Activated CD4-positive, alpha-beta memory T cell treated with anti-CD3 and anti-CD28 coated beads, Interleukin-2, amount 10 ng/mL, durations not matched to agents 7 days and 5 days (primary cell): ENCODE measurements around the gene IL17RC. TPM values are rescaled to one million over a fixed set of nuclear protein-coding genes. Genes with fewer than 3 reads are reported as not detected.
"Not testable (repeated sequence)": the region's sequence is repeated elsewhere in the genome, so short reads cannot be mapped to it uniquely, and the experiment has no call there.

ENCODE experiments used
- CTCF ChIA-PET: fragments of 350-600 bp; sonication (Branson Sonifier 250); formaldehyde crosslinking; loops from one replicate; lab custom pipeline; 2021; ENCODE audit warnings: antibody characterized with exemption, inconsistent platforms; lab: Charles Lee
- POLR2A ChIA-PET: fragments of 350-600 bp; sonication (Branson Sonifier 250); formaldehyde crosslinking; loops from one replicate; lab custom pipeline; 2021; ENCODE audit warnings: antibody characterized with exemption; lab: Charles Lee
- DNase-seq: peaks from one replicate; pipeline ENCODE4 v3.0.0-alpha.2; 2020
- H3K27ac Mint-ChIP-seq: one replicate; pipeline ENCODE4 v1.8.0; 2021; ENCODE audit warnings: mild to moderate bottlenecking, mixed read lengths
- H3K27me3 Mint-ChIP-seq: one replicate; pipeline ENCODE4 v1.8.0; 2021; ENCODE audit warnings: mixed read lengths
- H3K36me3 Mint-ChIP-seq: one replicate; pipeline ENCODE4 v1.8.0; 2021; ENCODE audit warnings: low read depth, mixed read lengths
- H3K4me1 Mint-ChIP-seq: one replicate; pipeline ENCODE4 v1.8.0; 2021; ENCODE audit warnings: mixed read lengths
- H3K4me3 Mint-ChIP-seq: one replicate; pipeline ENCODE4 v1.8.0; 2021; ENCODE audit warnings: mild to moderate bottlenecking, mixed read lengths
- H3K9me3 Mint-ChIP-seq: one replicate; pipeline ENCODE4 v1.8.0; 2021; ENCODE audit warnings: mixed read lengths
- total RNA-seq, 2 experiments: library from RNA; stranded (reverse); gene quantifications; one replicate each; pipeline ENCODE4 v1.2.3, GENCODE V29; 2021

The IL17RC gene
- total RNA-seq, 2 experiments from 2014 or later: 0.23 to 0.45 TPM

- Mint-ChIP-seq H3K4me3 (no peak overlapping the region), H3K27me3 (peaks cover 17% of the 10 kb centered on the region), H3K9me3 (no peaks in the 10 kb centered on the region), H3K27ac (no peak overlapping the region), H3K36me3 (no peaks in the 10 kb centered on the region), H3K4me1 (peaks cover 13% of the 10 kb centered on the region)
- ChIA-PET POLR2A (no interaction called here), CTCF (no interaction called here)
- no peak for DNase-seq
Measured at GRCh38 chr3:9928158-9928557, 11.3 kb downstream of the IL17RC start.

GRCh38 chr3:9930804-9931418, 14.0 kb downstream of the IL17RC start:
- peaks cover 35% of the 10 kb centered on the region for H3K4me1 Mint-ChIP-seq
- no peak overlapping the region for H3K4me3 Mint-ChIP-seq
- H3K27me3 Mint-ChIP-seq: no peaks in the 10 kb centered on the region
- H3K9me3 Mint-ChIP-seq: no peaks in the 10 kb centered on the region
- no peak for DNase-seq
- peaks cover 8% of the 10 kb centered on the region for H3K36me3 Mint-ChIP-seq
- no peak overlapping the region for H3K27ac Mint-ChIP-seq
- CTCF ChIA-PET: interaction anchor here (1.1 to 5.7 kb wide), 11 partner anchors 10 to 426 kb away, joined by 3 to 87 read pairs (median 5); partner anchors contain the start of genes IL17RC, JAGN1 and SEC13
- POLR2A ChIA-PET: interaction anchor here (0.9 to 5.8 kb wide), 8 partner anchors 10 to 390 kb away, joined by 3 to 51 read pairs (median 3); partner anchors contain the start of genes ARPC4, IL17RE, JAGN1 and PRRT3

GRCh38 chr3:9932535-9932842, 15.6 kb downstream of the IL17RC start:
- DNase-seq: no peak
- POLR2A ChIA-PET: interaction anchor here (0.7 to 5.8 kb wide), 27 partner anchors 9 to 412 kb away, joined by 3 to 57 read pairs (median 5); partner anchors contain the start of genes ARPC4, BRK1, BRPF1 and CAMK1
- peak overlapping the region; percentile 91 for H3K27ac Mint-ChIP-seq

GRCh38 chr3:9932843-9933560, 16.1 kb downstream of the IL17RC start:
- Mint-ChIP-seq H3K9me3 (no peaks in the 10 kb centered on the region), H3K27ac (peak overlapping the region; percentile 91), H3K36me3 (peaks cover 18% of the 10 kb centered on the region), H3K4me3 (peak overlapping the region; percentile 96), H3K4me1 (peaks cover 40% of the 10 kb centered on the region), H3K27me3 (no peaks in the 10 kb centered on the region)
- ChIA-PET POLR2A (interaction anchor here (0.7 to 5.8 kb wide), 35 partner anchors 9 to 412 kb away, joined by 3 to 57 read pairs (median 5); partner anchors contain the start of genes ARPC4, BRK1, BRPF1 and CAMK1), CTCF (interaction anchor here (0.6 to 5.7 kb wide), 50 partner anchors 9 to 620 kb away, joined by 3 to 87 read pairs (median 4); partner anchors contain the start of genes ARPC4, CAMK1, EMC3 and FANCD2)
- DNase-seq: peak; percentile 89

More at GRCh38 chr3:9932535-9932842, 15.6 kb downstream of the IL17RC start:
- H3K4me1 Mint-ChIP-seq: peaks cover 40% of the 10 kb centered on the region
- H3K4me3 Mint-ChIP-seq: peak overlapping the region; percentile 96
- H3K27me3 Mint-ChIP-seq: no peaks in the 10 kb centered on the region
- peaks cover 16% of the 10 kb centered on the region for H3K36me3 Mint-ChIP-seq
- H3K9me3 Mint-ChIP-seq: no peaks in the 10 kb centered on the region
- CTCF ChIA-PET: interaction anchor here (0.7 to 5.7 kb wide), 40 partner anchors 9 to 621 kb away, joined by 3 to 87 read pairs (median 5); partner anchors contain the start of genes ARPC4, CAMK1, EMC3 and FANCD2

GRCh38 chr3:9933561-9934234, 16.8 kb downstream of the IL17RC start, which contains the start of gene CRELD1:
TSS of gene CRELD1 (plus strand) at chr3:9933834. CDS start at chr3:9934439, 605 bp downstream.
- Mint-ChIP-seq H3K27me3 (no peaks in the 10 kb centered on the region), H3K9me3 (no peaks in the 10 kb centered on the region), H3K4me1 (peaks cover 40% of the 10 kb centered on the region), H3K36me3 (peaks cover 18% of the 10 kb centered on the region), H3K4me3 (peak within 1 kb of the TSS; percentile 96), H3K27ac (peak within 1 kb of the TSS; percentile 91)
- POLR2A ChIA-PET: interaction anchor here (0.9 to 5.8 kb wide), 26 partner anchors 10 to 388 kb away, joined by 3 to 57 read pairs (median 6); partner anchors contain the start of genes ARPC4, BRPF1, CAMK1 and EMC3
- DNase-seq: peak; percentile 97
- CTCF ChIA-PET: interaction anchor here (0.6 to 5.7 kb wide), 36 partner anchors 9 to 481 kb away, joined by 3 to 87 read pairs (median 5); partner anchors contain the start of genes ARPC4, EMC3, FANCD2 and IL17RC

- peak overlapping the region; percentile 96 for H3K4me3 Mint-ChIP-seq
- peak overlapping the region; percentile 91 for H3K27ac Mint-ChIP-seq
- H3K9me3 Mint-ChIP-seq: no peaks in the 10 kb centered on the region
- no peaks in the 10 kb centered on the region for H3K27me3 Mint-ChIP-seq
- DNase-seq: peak; percentile 31
- ChIA-PET POLR2A (interaction anchor here (1.2 to 5.8 kb wide), 13 partner anchors 10 to 387 kb away, joined by 3 to 57 read pairs (median 16); partner anchors contain the start of genes ARPC4, BRPF1, EMC3 and IL17RE), CTCF (interaction anchor here (0.8 to 5.7 kb wide), 12 partner anchors 13 to 387 kb away, joined by 3 to 87 read pairs (median 7); partner anchors contain the start of genes EMC3, FANCD2, IL17RC and JAGN1)
- H3K36me3 Mint-ChIP-seq: peaks cover 18% of the 10 kb centered on the region
- H3K4me1 Mint-ChIP-seq: peaks cover 40% of the 10 kb centered on the region
Measured at GRCh38 chr3:9934235-9934621, 17.3 kb downstream of the IL17RC start.

GRCh38 chr3:9934993-9935392, 18.1 kb downstream of the IL17RC start:
- peak overlapping the region; percentile 96 for H3K4me3 Mint-ChIP-seq
- H3K4me1 Mint-ChIP-seq: peaks cover 40% of the 10 kb centered on the region
- DNase-seq: no peak
- H3K27me3 Mint-ChIP-seq: no peaks in the 10 kb centered on the region
- peak overlapping the region; percentile 13 for H3K27ac Mint-ChIP-seq
- peaks cover 18% of the 10 kb centered on the region for H3K36me3 Mint-ChIP-seq
- no peaks in the 10 kb centered on the region for H3K9me3 Mint-ChIP-seq
- CTCF ChIA-PET: interaction anchor here (5.0 to 5.7 kb wide), 2 partner anchors 12 to 387 kb away, joined by 38 to 87 read pairs; partner anchors contain the start of gene SEC13
- POLR2A ChIA-PET: interaction anchor here (1.2 to 5.8 kb wide), 6 partner anchors 9 to 386 kb away, joined by 3 to 57 read pairs (median 18); partner anchors contain the start of genes EMC3, JAGN1, RPUSD3 and SEC13

- CTCF ChIA-PET: interaction anchor here (5.7 kb wide), 1 partner anchor 11 kb away, joined by 87 read pairs; no protein-coding TSS in a partner anchor
- Mint-ChIP-seq H3K27ac (no peak overlapping the region), H3K36me3 (peaks cover 21% of the 10 kb centered on the region), H3K4me1 (peaks cover 40% of the 10 kb centered on the region), H3K9me3 (no peaks in the 10 kb centered on the region), H3K27me3 (no peaks in the 10 kb centered on the region), H3K4me3 (no peak overlapping the region)
- no peak for DNase-seq
- POLR2A ChIA-PET: no interaction called here
Measured at GRCh38 chr3:9935966-9936510, 19.1 kb downstream of the IL17RC start.

GRCh38 chr3:9937486-9938238, 20.8 kb downstream of the IL17RC start:
- no peak overlapping the region for H3K4me3 Mint-ChIP-seq
- H3K9me3 Mint-ChIP-seq: no peaks in the 10 kb centered on the region
- H3K27ac Mint-ChIP-seq: no peak overlapping the region
- peaks cover 30% of the 10 kb centered on the region for H3K4me1 Mint-ChIP-seq
- H3K36me3 Mint-ChIP-seq: peaks cover 24% of the 10 kb centered on the region
- ChIA-PET POLR2A (no interaction called here), CTCF (interaction anchor here (1.1 to 1.2 kb wide), 2 partner anchors 9 to 13 kb away, joined by 3 to 6 read pairs; partner anchors contain the start of gene PRRT3)
- DNase-seq: no peak
- no peaks in the 10 kb centered on the region for H3K27me3 Mint-ChIP-seq

- Mint-ChIP-seq H3K4me3 (no peak overlapping the region), H3K9me3 (no peaks in the 10 kb centered on the region), H3K4me1 (peaks cover 24% of the 10 kb centered on the region), H3K36me3 (peaks cover 27% of the 10 kb centered on the region), H3K27me3 (no peaks in the 10 kb centered on the region), H3K27ac (no peak overlapping the region)
- no peak for DNase-seq
- ChIA-PET POLR2A (no interaction called here), CTCF (interaction anchor here (1.2 kb wide), 1 partner anchor 12 kb away, joined by 6 read pairs; the partner anchor contains the start of gene PRRT3)
Measured at GRCh38 chr3:9938966-9939365, 22.1 kb downstream of the IL17RC start.

- CTCF ChIA-PET, POLR2A ChIA-PET, H3K4me3 Mint-ChIP-seq, H3K27ac Mint-ChIP-seq, DNase-seq, H3K27me3 Mint-ChIP-seq, H3K9me3 Mint-ChIP-seq: not testable (repeated sequence)
- H3K36me3 Mint-ChIP-seq: peaks cover 27% of the 10 kb centered on the region
- H3K4me1 Mint-ChIP-seq: peaks cover 15% of the 10 kb centered on the region
Measured at GRCh38 chr3:9939906-9940305, 23.0 kb downstream of the IL17RC start.
